Neural progenitor cell (in vitro differentiated cells): Measurements from ENCODE around the gene HABP4. TPM values are rescaled to one million over a fixed set of nuclear protein-coding genes. Genes with fewer than 3 reads are reported as not detected.
A peak's percentile ranks its signal among the peaks of the same experiment; 100 is the strongest.

Experiments
- DNase-seq: peaks from one replicate; pipeline ENCODE4 v3.0.0-alpha.2; 2016; ENCODE audit warnings: low spot score
- H2AFZ ChIP-seq: fragments of 200-600 bp; sonication (generic); replicated peaks from 2 replicates; pipeline ENCODE4 v1.6.1; 2016; ENCODE audit warnings: antibody characterized with exemption
- H3F3A ChIP-seq: fragments of 200-600 bp; sonication (generic); 2 replicates; pipeline ENCODE4 v1.6.1; 2016; ENCODE audit warnings: antibody characterized with exemption, low read depth
- H3K27ac ChIP-seq: fragments of 200-600 bp; sonication (generic); 2 replicates; pipeline ENCODE4 v1.5.1; 2016; ENCODE audit warnings: mild to moderate bottlenecking
- H3K27me3 ChIP-seq: fragments of 200-600 bp; sonication (generic); 2 replicates; pipeline ENCODE4 v1.6.1; 2016; ENCODE audit warnings: mild to moderate bottlenecking, moderate library complexity
- H3K36me3 ChIP-seq: fragments of 200-600 bp; sonication (generic); 2 replicates; pipeline ENCODE4 v1.5.1; 2016
- H3K4me1 ChIP-seq: fragments of 200-600 bp; sonication (generic); 2 replicates; pipeline ENCODE4 v1.6.1; 2016; ENCODE audit warnings: mixed run types
- H3K4me2 ChIP-seq: fragments of 200-600 bp; sonication (generic); 2 replicates; pipeline ENCODE4 v1.6.1; 2016
- H3K4me3 ChIP-seq: fragments of 200-600 bp; sonication (generic); 2 replicates; pipeline ENCODE4 v1.5.1; 2016
- H3K79me2 ChIP-seq: fragments of 200-600 bp; sonication (generic); 2 replicates; pipeline ENCODE4 v1.6.1; 2016; ENCODE audit warnings: low read depth
- H3K9ac ChIP-seq: fragments of 200-600 bp; sonication (generic); 2 replicates; pipeline ENCODE4 v1.6.1; 2016
- H3K9me3 ChIP-seq: fragments of 200-600 bp; sonication (generic); 2 replicates; pipeline ENCODE4 v1.5.1; 2016; ENCODE audit warnings: low read depth
- H4K20me1 ChIP-seq: fragments of 200-600 bp; sonication (generic); 2 replicates; pipeline ENCODE4 v1.6.1; 2016; ENCODE audit warnings: low read depth
- H3K27ac Mint-ChIP-seq: 3 replicates; pipeline ENCODE4 v1.8.0; 2021; ENCODE audit warnings: mixed read lengths
- H3K27me3 Mint-ChIP-seq: 2 replicates; pipeline ENCODE4 v1.8.0; 2022; ENCODE audit warnings: low read depth, mild to moderate bottlenecking, inconsistent platforms, moderate library complexity, mixed read lengths; ENCODE audit not compliant: insufficient read depth
- H3K36me3 Mint-ChIP-seq: 3 replicates; pipeline ENCODE4 v1.8.0; 2021; ENCODE audit warnings: mixed read lengths
- H3K4me1 Mint-ChIP-seq: 3 replicates; pipeline ENCODE4 v1.8.0; 2021; ENCODE audit warnings: mixed read lengths
- H3K4me3 Mint-ChIP-seq: 3 replicates; pipeline ENCODE4 v1.8.0; 2021; ENCODE audit warnings: mild to moderate bottlenecking, moderate library complexity, mixed read lengths
- H3K9me3 Mint-ChIP-seq: 3 replicates; pipeline ENCODE4 v1.8.0; 2020; ENCODE audit warnings: mixed read lengths
- EZH2 ChIP-seq: fragments of 200-600 bp; sonication (generic); IDR thresholded peaks from 2 replicates; pipeline ENCODE4 v1.6.1; 2017; ENCODE audit warnings: antibody characterized with exemption, mild to moderate bottlenecking, moderate library complexity
- EZH2phosphoT487 ChIP-seq: fragments of 200-600 bp; sonication (generic); IDR thresholded peaks from 2 replicates; pipeline ENCODE4 v1.6.1; 2017; ENCODE audit warnings: antibody characterized with exemption
- total RNA-seq: library from RNA; depleted of rRNA; stranded (reverse); fragments of >200 nt; gene quantifications from 2 replicates; pipeline ENCODE4 v1.2.3, GENCODE V29; 2015; ENCODE audit warnings: low replicate concordance
- TF ChIP-seq, protein P1 (sequence below): fragments of 200-600 bp; sonication (generic); IDR thresholded peaks from 2 replicates; pipeline ENCODE4 v1.5.1; 2017; ENCODE audit warnings: antibody characterized with exemption, mild to moderate bottlenecking

The HABP4 gene, protein sequence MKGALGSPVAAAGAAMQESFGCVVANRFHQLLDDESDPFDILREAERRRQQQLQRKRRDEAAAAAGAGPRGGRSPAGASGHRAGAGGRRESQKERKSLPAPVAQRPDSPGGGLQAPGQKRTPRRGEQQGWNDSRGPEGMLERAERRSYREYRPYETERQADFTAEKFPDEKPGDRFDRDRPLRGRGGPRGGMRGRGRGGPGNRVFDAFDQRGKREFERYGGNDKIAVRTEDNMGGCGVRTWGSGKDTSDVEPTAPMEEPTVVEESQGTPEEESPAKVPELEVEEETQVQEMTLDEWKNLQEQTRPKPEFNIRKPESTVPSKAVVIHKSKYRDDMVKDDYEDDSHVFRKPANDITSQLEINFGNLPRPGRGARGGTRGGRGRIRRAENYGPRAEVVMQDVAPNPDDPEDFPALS
- total RNA-seq = 11.3 and 12.3 TPM in 2 replicates

DNA sequence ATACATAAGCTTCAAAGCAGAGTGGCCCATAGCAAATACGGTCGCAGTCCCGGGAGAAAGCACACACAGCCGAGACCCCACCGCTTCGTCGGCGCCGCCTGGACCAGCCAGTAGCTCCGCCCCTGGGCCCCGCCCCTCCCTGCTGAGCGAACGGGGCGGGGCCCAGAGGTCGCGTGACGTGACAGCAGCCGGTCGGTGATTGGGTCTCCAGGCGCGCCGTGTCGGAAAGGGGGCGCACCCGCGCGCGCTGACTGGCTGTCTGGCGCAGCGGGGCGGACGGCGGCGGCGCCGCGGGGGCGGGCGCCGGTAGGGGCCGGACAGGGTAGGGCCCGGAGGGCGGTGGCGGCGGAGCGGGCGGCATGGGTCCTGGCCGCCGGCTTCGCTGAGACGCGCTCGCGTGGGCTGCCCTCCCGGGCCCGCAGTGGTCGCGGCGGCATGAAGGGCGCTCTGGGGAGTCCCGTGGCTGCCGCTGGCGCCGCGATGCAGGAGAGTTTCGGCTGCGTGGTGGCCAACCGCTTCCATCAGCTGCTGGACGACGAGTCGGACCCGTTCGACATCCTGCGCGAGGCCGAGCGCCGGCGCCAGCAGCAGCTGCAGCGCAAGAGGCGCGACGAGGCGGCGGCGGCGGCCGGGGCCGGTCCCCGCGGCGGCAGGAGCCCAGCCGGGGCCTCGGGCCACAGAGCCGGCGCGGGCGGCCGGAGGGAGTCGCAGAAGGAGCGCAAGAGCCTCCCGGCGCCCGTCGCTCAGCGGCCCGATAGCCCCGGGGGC lies at the start of gene HABP4:
Gene HABP4, plus strand, starts transcription at position 325 of the 768 bp plus-strand sequence. Its CDS starts 111 bp downstream, at position 436.
- H3K4me1 ChIP-seq = peaks cover 5% of the 10 kb centered on the region
- no peaks in the 10 kb centered on the region for H3K36me3 ChIP-seq
- H3F3A ChIP-seq = peaks cover 23% of the 10 kb centered on the region
- Mint-ChIP-seq H3K27me3 (peaks cover 5% of the 10 kb centered on the region), H3K27ac (peak within 1 kb of the TSS; percentile 46), H3K4me3 (peak within 1 kb of the TSS; percentile 95), H3K36me3 (no peaks in the 10 kb centered on the region), H3K4me1 (peaks cover 24% of the 10 kb centered on the region), H3K9me3 (no peaks in the 10 kb centered on the region)
- H3K9me3 ChIP-seq = no peaks in the 10 kb centered on the region
- peak within 1 kb of the TSS; percentile 71 for H3K4me3 ChIP-seq
- H2AFZ ChIP-seq = peak within 1 kb of the TSS; percentile 98
- peak within 1 kb of the TSS; percentile 56 for H3K9ac ChIP-seq
- peaks cover 4% of the 10 kb centered on the region for H4K20me1 ChIP-seq
- H3K79me2 ChIP-seq = peaks cover 23% of the 10 kb centered on the region
- peak; percentile 98 for DNase-seq
- peak within 1 kb of the TSS; percentile 83 for H3K4me2 ChIP-seq
- H3K27me3 ChIP-seq = peaks cover 30% of the 10 kb centered on the region
- H3K27ac ChIP-seq = peak within 1 kb of the TSS; percentile 55
- TF ChIP-seq EZH2phosphoT487 (no peak), EZH2 (peak; percentile 21)

DNA sequence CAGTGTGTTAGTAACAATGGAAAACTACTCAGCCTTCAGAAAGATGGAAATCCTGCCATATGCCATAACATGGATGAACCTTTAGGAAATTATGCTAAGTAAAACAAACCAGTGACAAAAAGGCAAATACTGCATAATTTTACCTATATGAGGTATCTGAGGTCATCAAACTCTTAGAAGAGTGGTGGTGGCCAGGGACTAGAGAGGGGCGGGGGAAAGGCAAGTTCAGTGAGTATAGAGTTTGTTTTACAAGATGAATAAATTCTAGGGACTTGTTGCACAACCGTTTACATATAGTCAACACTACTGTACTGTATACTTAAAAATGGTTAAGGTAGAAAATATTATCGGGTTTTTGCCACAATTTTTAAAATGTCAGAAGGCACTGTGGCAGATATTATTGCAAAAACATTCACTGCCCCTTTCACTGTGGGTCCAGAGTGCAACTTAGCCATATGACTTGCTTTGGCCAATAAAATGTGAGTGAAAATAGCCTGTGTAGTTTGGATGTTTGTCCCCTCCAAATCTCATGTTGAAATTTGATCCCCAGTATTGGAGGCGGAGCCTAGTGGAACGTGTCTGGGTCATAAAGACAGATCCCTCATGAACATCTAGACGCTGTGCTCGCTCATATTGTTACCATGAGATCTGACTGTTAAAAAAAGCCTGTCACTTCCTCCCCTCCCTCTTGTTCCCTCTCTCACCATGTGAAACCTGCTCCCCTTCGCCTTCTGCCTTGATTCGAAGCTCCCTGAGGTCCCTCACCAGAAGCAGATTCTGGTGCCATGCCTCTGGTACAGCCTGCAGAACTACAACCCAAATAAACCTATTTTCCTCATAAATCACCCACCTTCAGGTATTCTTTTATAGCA lies 41.3 kb upstream of the HABP4 start:
- H4K20me1 ChIP-seq = peaks cover 6% of the 10 kb centered on the region
- H3K9me3 Mint-ChIP-seq = peaks cover 5% of the 10 kb centered on the region
- TF ChIP-seq, protein P1, sequence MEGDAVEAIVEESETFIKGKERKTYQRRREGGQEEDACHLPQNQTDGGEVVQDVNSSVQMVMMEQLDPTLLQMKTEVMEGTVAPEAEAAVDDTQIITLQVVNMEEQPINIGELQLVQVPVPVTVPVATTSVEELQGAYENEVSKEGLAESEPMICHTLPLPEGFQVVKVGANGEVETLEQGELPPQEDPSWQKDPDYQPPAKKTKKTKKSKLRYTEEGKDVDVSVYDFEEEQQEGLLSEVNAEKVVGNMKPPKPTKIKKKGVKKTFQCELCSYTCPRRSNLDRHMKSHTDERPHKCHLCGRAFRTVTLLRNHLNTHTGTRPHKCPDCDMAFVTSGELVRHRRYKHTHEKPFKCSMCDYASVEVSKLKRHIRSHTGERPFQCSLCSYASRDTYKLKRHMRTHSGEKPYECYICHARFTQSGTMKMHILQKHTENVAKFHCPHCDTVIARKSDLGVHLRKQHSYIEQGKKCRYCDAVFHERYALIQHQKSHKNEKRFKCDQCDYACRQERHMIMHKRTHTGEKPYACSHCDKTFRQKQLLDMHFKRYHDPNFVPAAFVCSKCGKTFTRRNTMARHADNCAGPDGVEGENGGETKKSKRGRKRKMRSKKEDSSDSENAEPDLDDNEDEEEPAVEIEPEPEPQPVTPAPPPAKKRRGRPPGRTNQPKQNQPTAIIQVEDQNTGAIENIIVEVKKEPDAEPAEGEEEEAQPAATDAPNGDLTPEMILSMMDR = no peak
- TF ChIP-seq EZH2phosphoT487 = no peak
- TF ChIP-seq EZH2 = no peak
- no peak overlapping the region for H3K4me3 ChIP-seq
- no peaks in the 10 kb centered on the region for H3K4me1 ChIP-seq
- no peak overlapping the region for H3K27ac Mint-ChIP-seq
- H3K79me2 ChIP-seq = peaks cover 99% of the 10 kb centered on the region
- H3K9me3 ChIP-seq = no peaks in the 10 kb centered on the region
- H3K9ac ChIP-seq = no peak overlapping the region
- no peaks in the 10 kb centered on the region for H3K27me3 ChIP-seq
- H3K27me3 Mint-ChIP-seq = peaks cover 2% of the 10 kb centered on the region
- peaks cover 8% of the 10 kb centered on the region for H3F3A ChIP-seq
- H3K4me3 Mint-ChIP-seq = no peak overlapping the region
- no peak for DNase-seq
- H3K36me3 Mint-ChIP-seq = peaks cover 30% of the 10 kb centered on the region
- H3K4me2 ChIP-seq = no peak overlapping the region
- H2AFZ ChIP-seq = no peak overlapping the region
- H3K36me3 ChIP-seq = no peaks in the 10 kb centered on the region
- H3K4me1 Mint-ChIP-seq = peaks cover 4% of the 10 kb centered on the region
- H3K27ac ChIP-seq = no peak overlapping the region

DNA sequence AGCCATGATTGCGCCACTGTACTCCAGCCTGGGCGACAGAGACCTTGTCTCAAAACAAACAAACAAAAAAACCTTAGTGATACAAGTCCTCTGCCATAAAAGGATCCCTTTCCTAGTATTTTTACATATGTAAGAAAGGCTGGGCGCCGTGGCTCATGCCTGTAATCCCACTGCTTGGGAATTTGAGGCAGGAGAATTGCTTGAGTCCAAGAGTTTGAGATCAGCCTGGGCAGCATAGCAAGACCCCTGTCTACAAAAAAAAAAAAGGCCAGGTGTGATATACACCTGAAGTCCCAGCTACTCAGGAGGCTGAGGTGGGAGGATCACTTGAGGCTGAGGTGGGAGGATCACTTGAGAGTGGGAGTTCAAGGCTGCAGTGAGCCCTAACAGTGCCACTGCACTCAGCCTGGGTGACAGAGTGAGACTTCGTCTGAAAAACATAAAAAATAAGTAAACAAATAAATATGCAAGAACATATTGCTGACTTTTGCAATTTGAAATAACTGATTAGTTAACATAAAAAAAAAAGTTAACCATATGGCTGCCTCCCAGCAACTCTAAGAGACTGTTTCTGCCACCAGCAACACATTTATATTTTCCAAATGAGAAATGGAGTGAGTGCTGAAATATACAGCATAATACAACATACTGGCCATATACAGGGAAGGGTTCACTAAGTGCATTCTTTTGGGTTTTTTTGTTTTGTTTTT lies 38.7 kb upstream of the HABP4 start:
- Histone ChIP-seq H3K27me3 (no peaks in the 10 kb centered on the region), H3K36me3 (no peaks in the 10 kb centered on the region), H3K79me2 (peaks cover 99% of the 10 kb centered on the region), H3K4me3 (no peak overlapping the region), H3K4me2 (no peak overlapping the region), H3K9me3 (no peaks in the 10 kb centered on the region), H2AFZ (no peak overlapping the region), H4K20me1 (peaks cover 18% of the 10 kb centered on the region), H3K27ac (no peak overlapping the region), H3K9ac (no peak overlapping the region), H3F3A (peaks cover 8% of the 10 kb centered on the region), H3K4me1 (peaks cover 2% of the 10 kb centered on the region)
- no peak overlapping the region for H3K27ac Mint-ChIP-seq
- no peak overlapping the region for H3K4me3 Mint-ChIP-seq
- peaks cover 4% of the 10 kb centered on the region for H3K27me3 Mint-ChIP-seq
- H3K9me3 Mint-ChIP-seq = peaks cover 5% of the 10 kb centered on the region
- peaks cover 25% of the 10 kb centered on the region for H3K36me3 Mint-ChIP-seq
- DNase-seq = no peak
- TF ChIP-seq EZH2phosphoT487 (no peak), EZH2 (no peak)
- TF ChIP-seq, protein P1 = no peak
- peaks cover 6% of the 10 kb centered on the region for H3K4me1 Mint-ChIP-seq
